Colon (tissue), 2 donors: ENCODE results near the gene RIOK1.
"Not testable (repeated sequence)": the region's sequence is repeated elsewhere in the genome, so short reads cannot be mapped to it uniquely, and the experiment has no call there.

Source experiments
- FAIRE-seq: peaks from 2 replicates; lab custom pipeline; 2012; peaks lifted over from hg19 to GRCh38; lab: Jason Lieb, UNC
- donor health status: control.
- donor health status: control.

Gene RIOK1

DNA sequence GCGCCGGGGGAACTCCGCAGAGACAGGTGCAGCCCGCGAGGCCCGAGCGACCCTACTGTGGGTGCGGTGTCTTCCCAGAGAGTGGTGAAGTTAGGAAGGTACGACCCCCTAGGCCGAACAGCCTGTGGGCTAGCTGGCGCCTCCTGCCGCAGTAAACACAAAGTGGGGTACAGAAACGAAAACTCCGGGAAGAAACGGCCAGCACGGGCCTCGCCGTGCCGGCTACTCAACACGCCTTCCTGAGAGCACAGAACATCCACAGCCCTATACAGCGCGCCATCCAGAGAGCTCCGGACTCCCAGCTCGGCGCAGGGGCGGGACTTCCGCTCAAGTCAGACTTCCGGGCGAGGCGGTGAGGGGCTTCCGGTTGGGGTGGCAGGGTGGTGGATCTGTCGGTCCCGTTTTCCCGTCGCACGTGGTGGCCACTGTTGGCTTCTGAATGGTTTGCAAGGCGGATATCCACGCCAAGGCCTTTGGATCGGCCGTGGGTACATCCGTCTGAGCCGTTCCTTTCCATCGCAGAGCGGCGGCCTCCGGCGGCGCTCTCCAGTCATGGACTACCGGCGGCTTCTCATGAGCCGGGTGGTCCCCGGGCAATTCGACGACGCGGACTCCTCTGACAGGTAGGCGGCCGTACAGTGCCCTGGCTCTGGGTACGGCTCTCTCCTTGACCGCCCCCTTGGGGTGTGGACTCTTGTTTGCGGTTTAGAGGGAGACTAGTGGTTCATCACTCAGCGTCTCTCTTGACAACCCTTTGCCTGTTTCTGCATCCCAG lies at the start of gene RIOK1, which contains the start of gene CAGE1:
RIOK1 (plus strand) TSS at position 358 of the 775 bp plus-strand sequence; CDS start at position 553, 195 bp downstream.
CAGE1 (minus strand) TSS at position 292 of the 775 bp plus-strand sequence. CDS start 2,569 bp downstream, outside the sequence.
- FAIRE-seq: no peak

DNA sequence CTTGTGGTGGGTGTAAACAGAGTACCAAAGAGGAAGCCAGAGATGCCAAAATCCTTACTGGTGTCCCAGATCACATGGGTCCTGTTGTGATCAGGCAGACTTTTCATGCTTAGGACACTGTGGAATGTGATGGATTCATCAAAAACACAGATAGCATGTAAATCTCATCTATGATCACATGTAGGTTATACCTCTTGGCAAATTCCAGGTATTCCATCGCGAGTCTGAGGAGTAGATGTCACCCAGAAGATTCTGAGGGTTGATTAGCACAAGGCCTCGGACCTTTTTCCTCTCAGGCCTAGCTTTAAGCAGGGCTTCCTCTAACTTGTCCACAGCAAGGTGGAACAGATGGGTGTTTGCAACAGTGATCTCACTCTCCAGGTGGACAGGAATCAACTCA lies 48.3 kb upstream of the RIOK1 start:
- no peak for FAIRE-seq

DNA sequence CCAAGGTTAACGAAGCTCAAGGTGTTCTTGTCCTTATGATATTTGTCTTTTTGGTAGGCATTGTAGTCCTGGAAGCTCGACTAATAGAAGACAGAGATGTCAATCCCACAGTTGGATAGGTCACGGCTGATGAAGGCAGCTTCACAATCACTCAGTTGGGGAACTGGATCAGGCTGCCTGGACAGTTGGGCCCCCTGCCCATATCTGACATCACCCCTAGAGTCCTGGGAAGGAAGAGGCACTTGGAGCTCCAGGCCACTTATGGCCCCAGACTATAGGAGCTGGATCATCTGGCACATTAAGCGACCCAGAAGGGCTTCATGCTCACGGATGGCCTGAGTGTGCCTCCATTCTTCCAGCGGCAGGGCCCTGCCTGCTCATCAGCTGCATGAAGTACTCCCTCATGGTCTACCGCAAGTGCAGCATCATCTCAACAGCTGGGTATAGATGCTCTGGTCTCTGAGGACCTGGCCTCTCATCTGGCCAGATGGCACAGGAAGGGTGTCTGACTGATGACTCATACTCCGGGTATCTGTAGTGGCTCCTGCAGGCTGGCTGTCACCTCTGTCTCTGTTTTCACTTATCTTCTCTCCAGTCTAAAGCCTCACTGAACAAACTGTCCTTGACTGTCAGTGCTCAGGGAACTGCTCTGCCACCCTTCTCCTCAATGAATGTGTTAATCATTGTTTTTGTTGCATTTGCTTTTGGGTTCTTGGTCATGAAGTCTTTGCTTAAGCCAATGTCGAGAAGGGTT lies 47.4 kb upstream of the RIOK1 start:
- no peak for FAIRE-seq

DNA sequence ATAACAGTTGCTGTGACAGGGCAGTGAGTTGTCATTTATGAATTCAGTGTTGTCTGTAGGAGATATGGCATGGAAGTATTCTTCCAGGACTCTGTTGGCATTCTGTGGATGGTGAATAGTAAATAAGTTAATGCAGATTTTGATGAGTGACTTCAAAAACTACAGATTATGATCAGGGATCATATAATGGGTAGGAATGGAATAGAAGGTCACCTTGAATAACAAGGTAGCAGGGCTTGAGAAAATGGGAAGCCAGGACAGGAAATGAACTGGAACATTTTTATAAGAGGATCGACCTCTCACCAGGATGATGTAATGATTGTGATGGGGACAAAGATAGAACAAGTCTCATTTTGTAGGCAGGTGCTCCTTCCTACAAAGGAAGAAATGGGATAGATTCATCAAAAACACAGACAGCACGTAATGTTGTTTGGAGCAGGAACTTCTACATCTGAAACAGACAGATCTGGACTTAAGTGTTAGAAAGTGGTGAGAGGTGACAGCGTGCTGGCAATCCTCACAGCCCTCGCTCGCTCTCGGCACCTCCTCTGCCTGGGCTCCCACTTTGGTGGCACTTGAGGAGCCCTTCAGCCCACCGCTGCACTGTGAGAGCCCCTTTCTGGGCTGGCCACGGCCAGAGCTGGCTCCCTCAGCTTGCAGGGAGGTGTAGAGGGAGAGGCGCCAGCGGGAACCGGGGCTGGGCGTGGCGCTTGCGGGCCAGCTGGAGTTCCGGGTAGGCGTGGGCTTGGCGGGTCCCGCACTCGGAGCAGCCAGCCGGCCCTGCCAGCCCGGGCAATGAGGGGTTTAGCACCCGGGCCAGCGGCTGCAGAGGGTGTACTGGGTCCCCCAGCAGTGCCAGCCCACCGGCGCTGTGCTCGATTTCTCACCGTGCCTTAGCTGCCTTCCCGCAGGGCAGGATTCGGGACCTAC lies 45.8 kb upstream of the RIOK1 start:
- FAIRE-seq: no peak

DNA sequence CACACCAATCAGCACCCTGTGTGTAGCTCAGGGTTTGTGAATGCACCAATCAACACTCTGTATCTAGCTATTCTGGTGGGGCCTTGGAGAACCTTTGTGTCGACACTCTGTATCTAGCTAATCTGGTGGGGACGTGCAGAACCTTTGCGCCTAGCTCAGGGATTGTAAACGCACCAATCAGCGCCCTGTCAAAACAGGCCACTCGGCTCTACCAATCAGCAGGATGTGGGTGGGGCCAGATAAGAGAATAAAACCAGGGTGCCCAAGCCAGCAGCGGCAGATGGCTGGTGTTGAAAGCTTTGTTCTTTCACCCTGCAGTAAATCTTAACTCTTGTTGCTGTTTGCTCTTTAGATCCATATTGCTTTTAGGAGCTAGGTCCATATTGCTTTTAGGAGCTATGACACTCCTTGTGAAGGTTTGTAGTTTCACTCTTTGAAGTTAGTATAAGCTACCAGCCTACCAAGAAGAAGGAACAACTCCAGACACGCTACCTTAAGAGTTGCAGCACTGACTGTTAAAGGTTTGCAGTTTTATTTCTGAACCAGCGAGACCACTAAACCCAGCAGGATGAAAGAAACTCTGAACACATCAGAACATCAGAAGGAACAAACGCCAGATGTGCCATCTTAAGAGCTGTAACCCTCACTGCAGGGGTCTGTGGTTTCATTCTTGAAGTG lies 44.7 kb upstream of the RIOK1 start:
- not testable (repeated sequence) for FAIRE-seq

DNA sequence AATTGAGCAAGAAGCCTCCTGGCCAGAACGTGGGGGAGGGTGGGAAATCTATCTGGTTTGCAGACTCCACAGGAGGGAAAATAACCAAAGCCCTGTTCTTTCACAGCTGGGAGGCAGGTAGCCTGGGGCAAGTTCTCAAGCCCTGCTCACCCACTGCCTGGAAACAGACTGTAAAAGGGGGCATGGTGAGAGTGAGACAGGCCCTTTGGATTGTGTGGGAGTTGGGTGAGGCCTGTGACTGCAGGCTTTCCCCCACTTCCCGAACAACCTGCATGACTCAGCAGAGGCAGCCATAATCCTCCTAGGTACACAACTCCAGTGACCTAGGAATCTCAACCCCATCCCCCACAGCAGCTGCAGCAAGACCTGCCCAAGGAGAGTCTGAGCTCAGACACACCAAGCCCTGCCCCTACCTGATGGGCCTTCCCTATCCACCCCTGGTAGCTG lies 42.0 kb upstream of the RIOK1 start:
- FAIRE-seq: not testable (repeated sequence)

DNA sequence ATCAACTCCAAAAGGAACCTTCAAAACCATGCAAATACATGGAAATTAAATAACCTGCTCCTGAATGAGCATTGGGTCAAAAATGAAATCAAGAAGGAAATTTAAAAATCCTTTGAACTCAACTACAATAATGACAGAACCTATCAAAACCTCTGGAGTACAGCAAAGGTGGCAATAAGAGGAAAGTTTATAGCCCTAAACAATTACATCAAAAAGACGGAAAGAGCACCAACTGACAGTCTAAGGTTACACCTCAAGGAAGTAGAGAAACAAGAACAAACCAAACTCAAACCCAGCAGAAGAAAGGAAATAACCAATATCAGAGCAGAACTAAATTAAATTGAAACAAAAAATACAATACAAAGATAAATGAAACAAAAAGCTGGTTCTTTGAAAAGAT lies 39.0 kb upstream of the RIOK1 start:
- FAIRE-seq: peak; percentile 95

DNA sequence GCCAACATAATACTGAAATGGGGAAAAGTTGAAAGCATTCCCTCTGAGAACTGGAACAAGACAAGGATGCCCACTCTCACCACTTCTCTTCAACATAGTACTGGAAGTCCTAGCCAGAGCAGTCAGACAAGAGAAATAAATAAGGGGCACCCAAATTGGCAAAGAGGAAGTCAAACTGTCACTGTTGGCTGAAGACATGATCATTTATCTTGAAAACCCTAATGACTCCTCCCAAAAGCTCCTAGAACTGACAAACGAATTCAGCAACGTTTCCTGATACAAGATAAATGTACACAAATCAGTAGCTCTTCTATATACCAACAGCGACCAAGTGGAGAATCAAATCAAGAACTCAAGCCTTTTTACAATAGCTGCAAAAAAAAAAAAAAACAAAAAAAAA lies 37.7 kb upstream of the RIOK1 start:
- FAIRE-seq: not testable (repeated sequence)

DNA sequence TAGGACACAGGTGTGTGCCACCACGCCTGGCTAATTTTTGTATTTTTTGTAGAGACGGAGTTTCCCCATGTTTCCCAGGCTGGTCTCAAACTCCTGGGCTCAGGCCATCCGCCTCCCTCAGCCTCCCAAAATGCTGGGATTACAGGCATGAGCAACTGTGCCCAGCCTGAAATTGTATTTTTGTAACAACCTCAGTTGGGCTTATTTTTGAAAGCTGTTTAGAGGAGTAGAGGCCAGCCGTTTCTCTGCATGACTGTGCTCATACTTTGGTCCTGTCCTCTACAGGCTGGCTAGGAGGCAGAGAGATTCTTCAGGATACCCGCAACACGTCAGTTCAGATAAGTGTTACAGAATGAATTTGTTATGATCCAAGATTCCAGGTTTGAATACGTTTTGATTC lies 22.2 kb upstream of the RIOK1 start:
- no peak for FAIRE-seq

DNA sequence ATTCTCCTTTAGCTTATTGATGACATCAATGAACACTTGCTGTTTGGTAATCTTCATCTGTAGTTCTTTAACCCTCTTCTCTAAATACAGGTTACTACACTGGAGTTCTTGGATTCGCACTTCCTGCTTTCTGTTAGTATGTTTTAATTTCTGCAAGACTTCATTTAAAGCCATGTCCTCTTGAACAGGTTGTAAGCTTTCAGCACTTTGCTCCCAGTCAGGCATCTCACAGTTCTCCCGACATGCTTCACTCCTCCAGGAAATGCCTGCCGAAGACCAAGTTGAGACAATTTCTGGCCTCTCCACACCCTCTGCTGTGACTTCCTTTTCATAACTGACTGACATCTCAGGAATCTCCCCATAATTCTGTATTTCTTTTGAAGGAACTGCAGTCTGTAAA lies 15.9 kb upstream of the RIOK1 start:
- no peak for FAIRE-seq

DNA sequence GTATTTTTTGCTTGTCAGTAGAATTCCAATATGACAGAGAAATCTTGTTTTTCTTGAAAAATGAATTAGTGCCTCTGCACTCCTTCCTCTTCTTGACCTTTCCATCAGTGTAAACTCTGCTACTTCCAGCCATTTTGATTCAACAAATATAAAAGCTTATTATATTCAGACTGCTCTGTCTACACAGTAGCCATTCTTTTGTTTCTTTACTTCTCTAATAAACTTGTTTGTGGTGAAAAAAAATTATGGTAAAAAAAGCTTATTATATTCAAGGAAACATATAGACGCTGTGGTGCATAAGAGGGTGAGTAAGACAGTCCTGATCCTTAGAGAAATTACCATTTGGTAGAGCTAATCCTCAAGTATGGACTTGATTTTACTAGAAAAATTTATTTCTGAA lies 11.6 kb upstream of the RIOK1 start:
- no peak for FAIRE-seq

DNA sequence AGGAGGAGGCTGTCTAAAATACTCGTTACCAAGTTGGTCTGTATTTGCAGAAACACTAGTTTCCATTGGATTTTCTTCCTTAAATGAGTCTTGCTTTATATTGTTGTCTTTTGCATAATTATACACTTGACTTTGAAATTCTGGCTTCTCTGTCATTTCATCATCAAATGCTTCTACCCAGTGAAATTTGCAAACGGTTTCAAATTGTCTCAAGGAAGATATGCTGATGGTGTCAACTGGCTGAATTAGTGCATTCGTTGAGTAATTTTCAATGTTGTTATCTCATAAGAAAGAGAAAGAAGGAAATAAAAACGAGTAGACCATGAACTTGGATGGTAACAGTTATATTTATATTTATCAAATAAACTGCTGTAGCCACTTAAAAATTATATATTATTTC lies 10.9 kb upstream of the RIOK1 start:
- no peak for FAIRE-seq

DNA sequence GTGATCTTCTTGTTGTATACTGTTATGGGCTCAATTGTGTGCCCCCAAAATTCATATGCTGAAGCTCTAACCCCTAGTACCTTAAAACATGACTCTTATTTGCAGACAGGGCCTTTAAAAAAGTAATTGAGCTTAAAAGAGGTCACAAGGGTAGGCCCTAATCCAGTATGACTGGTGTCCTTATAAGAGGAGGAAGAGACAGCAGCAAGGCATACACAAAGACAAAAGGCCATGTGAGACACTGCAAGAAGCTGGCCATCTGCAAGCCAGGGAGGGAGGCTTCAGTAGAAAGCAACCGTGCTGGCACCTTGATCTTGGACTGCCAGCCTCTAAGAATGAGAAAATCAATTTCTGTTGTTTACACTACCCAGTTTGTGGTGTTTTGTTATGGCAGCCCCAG lies 8.5 kb upstream of the RIOK1 start:
- FAIRE-seq: no peak

DNA sequence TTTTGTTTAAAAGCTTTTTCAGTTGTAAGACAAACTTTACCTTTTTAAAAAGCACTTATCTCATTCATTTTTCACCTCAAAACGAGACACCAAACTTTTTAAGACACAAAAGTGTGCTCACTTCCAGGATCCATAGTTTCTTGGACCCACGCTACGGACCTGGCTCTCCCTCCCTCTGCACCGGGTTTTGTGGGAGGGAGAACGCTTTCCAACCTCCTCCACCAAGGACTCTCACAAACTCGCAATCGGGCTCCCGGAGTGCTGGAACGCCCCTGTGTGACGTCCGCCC lies 502 bp upstream of the RIOK1 start:
- no peak for FAIRE-seq

DNA sequence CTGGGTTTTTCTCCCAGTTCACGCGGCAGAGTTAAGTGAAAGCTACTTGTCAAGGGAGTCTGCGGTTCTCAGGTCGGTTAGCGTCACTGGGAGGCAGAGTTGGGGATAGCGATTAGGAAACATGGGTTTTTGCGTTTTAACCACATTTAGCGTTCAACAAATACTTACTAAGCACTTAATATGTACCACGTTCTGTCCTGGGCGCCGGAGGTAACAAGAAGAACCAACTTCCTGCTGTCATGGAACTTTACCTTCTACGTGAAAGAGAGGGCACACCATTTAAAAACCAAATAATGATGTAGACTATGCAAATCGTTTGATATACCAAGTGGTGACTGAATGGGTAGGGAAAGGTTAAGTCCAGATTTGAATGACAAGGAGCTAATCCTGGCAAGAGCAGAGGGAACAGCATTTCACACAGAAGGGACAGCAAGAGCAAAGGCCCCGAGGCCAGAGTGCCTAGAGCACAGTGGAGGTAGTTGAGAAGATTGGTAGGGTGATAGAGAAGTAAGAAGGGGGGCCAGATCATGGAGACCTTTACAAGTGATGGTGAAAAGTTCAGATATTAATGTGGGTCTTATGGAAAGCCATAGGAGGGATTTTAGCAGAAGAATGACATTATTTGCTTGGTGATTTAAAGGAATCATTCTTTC lies 744 bp downstream of the RIOK1 start:
- FAIRE-seq: no peak

DNA sequence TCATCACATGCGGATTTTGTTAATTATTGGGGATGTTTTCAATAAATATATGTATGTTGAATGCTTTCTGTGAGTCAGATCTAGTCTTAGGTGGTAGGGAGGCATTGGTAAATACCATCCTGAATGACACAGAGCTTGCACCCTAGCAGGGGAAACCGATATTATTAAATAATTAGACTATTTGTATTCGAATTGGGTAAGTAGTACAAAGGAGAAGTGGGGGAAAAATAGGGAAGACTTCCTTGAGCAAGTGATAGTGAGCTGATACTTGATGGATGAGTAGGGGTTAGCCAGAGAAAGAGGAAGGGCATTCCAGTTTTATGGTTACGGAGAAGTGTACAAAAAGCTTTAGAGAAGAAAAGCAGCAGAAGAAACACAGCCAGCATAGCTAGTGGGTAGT lies 1.5 kb downstream of the RIOK1 start:
- FAIRE-seq: no peak

DNA sequence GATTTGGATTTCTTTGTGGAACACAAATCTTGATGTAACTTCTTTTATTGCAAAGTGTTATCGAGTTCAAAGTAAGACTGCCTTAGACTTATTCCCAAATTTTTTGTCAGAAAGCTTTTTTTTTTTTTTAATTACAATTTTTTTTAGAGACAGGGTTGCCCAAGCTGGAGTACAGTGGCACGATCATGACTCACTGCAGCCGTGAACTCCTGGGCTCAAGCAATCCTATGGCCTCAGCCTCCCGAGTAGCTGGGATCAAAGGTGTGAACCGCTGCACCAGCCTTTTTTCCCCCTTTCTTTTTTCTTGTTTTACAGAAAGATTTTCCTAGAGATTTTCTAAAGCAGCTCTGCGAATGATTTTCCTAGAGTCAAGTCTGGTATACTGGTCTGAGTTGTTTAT lies 2.8 kb downstream of the RIOK1 start:
- no peak for FAIRE-seq

DNA sequence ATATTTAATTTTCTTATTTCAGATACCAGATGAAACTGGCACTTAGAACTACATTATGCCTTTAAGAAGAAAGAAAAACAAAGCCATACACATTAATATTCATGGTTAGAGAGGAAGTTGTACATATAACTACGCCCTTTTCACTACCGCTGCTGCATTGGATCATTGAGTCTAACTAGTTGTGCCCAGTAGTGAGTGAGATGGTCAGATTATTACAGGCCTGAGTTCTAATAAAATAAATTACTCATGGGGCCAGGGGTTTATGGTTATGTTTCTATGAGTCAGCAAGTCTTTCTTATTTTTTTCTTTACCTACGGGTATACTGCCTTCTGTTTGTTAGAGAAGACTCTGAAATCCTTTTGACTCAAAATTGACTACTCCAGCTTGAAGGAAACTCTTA lies 11.5 kb downstream of the RIOK1 start:
- FAIRE-seq: no peak

DNA sequence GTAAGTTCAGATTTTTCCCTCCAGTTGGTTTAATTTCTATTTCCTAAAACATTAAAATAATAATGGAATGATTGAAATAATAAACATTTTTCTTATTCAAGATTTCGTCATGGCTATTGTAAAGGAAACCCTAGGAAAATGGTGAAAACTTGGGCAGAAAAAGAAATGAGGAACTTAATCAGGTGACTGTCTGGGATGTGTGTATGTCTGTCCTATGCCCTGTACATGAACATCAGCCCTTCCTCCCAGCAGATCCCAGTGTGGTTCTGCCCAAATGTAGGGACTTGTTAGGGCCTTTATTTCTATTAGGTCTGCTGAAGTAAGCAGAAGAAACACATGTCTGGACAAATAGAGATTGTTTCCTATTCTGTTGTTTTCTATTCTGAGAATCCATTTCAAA lies 13.1 kb downstream of the RIOK1 start:
- FAIRE-seq: no peak

DNA sequence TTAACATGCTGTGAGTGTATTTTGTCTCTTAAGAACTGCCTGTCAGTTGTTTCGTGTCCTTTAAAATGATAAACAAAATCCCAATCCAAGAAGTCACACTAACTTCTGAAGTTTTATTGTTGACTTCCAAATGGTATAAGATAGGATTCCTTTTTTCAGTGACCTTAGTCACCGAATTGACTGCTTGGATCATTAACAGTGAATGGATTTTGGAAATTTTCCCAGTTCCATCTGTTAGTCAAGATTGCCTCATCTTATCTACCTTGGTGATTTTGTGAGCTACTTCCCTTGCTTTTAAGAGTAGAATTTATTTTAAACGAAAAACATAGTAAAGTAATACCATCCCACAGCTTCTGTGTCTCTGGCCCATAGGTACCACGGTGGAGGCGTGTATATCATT lies 14.9 kb downstream of the RIOK1 start:
- FAIRE-seq: no peak

DNA sequence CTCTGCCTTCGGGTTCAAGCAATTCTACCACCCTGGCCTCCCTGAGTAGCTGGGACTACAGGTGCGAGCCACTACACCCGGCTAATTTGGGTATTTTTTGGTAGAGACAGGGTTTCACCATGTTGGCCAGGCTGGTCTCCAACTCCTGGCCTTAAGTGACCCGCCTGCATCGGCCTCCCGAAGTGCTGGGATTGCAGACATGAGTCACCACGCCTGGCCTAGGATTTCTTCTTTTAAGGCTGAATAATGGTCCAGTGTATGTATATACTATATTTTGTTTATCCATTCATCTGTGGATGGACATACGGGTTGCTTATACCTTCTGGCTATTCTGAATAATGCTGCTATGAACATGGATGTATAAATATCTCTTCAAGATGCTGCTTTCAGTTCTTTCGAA lies 17.1 kb downstream of the RIOK1 start:
- FAIRE-seq: no peak

DNA sequence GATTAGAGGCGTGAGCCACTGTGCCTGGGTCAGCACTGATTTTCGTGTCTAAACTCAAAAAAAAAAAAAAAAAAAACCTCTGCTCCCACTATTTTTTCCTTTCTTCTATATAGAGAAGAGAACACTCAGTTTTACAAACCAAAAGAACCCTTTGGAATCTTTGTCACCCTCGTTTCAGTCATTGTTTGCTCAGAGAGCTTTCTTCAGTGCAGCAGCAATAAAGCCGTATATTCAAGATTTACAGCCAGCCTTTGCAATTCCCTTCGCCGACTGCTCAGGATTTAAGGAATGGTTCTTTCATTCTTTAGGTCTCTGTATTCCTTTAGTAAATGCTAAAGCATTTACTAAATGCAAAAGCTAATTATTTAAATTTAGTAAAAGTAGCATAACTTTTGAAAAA lies 20.1 kb downstream of the RIOK1 start:
- FAIRE-seq: no peak
